B cell (primary cell): ENCODE results near the gene MRM1. TPM values are rescaled to one million over a fixed set of nuclear protein-coding genes. Genes with fewer than 3 reads are reported as not detected.

ENCODE experiments used
- ATAC-seq: fragments of 200-7000 bp; cut with Tn5 transposase; one replicate; pipeline ENCODE4 v1.10.0; 2021; ENCODE audit warnings: low read depth, mild to moderate bottlenecking, moderate number of reproducible peaks, moderate library complexity
- CTCF ChIA-PET: fragments of 350-600 bp; sonication (Branson Sonifier 250); formaldehyde crosslinking; loops from one replicate; lab custom pipeline; 2021; ENCODE audit warnings: antibody characterized with exemption, inconsistent platforms; lab: Charles Lee
- POLR2A ChIA-PET: fragments of 350-600 bp; sonication (Branson Sonifier 250); formaldehyde crosslinking; loops from one replicate; lab custom pipeline; 2021; ENCODE audit warnings: antibody characterized with exemption; lab: Charles Lee
- DNase-seq: peaks from one replicate; pipeline ENCODE4 v3.0.0; 2013
- H2AFZ ChIP-seq: 2 replicates; pipeline ENCODE4 v1.6.1; 2012; ENCODE audit warnings: mild to moderate bottlenecking, low read depth, low read length; ENCODE audit not compliant: insufficient read depth, poor library complexity, severe bottlenecking
- H3K27ac ChIP-seq, 2 donors: 1 replicate in 1 of 2; 2 replicates in 1 of 2; pipeline ENCODE4 v1.5.1; 2012 to 2013; ENCODE audit warnings: low read length in 2 of 2, mild to moderate bottlenecking in 2 of 2, moderate library complexity in 1 of 2
- H3K27me3 ChIP-seq, 4 experiments: fragments of 200-600 bp in 1 of 4; sonication (generic) in 1 of 4; replicated peaks in 1 of 4; 1 replicate in 2 of 4; 2 replicates in 2 of 4; pipeline versions ENCODE4 v1.6.1 to v1.7.0; 2013 to 2016; ENCODE audit warnings: low read length in 3 of 4, mild to moderate bottlenecking in 2 of 4, mixed read lengths in 1 of 4, moderate library complexity in 1 of 4; ENCODE audit not compliant: insufficient read depth in 4 of 4, control insufficient read depth in 3 of 4; ENCODE audit errors: control extremely low read depth in 1 of 4
- H3K36me3 ChIP-seq, 2 experiments: replicated peaks in 1 of 2; 1 replicate in 1 of 2; 2 replicates in 1 of 2; pipeline versions ENCODE4 v1.6.1 to v1.7.1; 2013; ENCODE audit warnings: low read length in 1 of 2; ENCODE audit not compliant: insufficient read depth in 2 of 2, control insufficient read depth in 1 of 2; ENCODE audit errors: control extremely low read depth in 1 of 2, extremely low read depth in 1 of 2
- H3K4me1 ChIP-seq, 2 donors: fragments of 200-600 bp in 1 of 2; sonication (generic) in 1 of 2; 1 replicate in 1 of 2; 2 replicates in 1 of 2; pipeline versions ENCODE4 v1.5.1 to v1.6.1; 2013 to 2017; ENCODE audit warnings: low read length in 2 of 2; ENCODE audit not compliant: control insufficient read depth in 2 of 2, insufficient read depth in 2 of 2
- H3K4me2 ChIP-seq: replicated peaks from 2 replicates; pipeline ENCODE3; 2012; ENCODE audit warnings: mild to moderate bottlenecking, low read depth, low read length; ENCODE audit not compliant: poor library complexity, severe bottlenecking
- H3K4me3 ChIP-seq, 5 experiments: fragments of 200-600 bp in 1 of 5; sonication (generic) in 1 of 5; 1 replicate in 3 of 5; 2 replicates in 2 of 5; pipeline versions ENCODE4 v1.5.1 to v1.7.0; 2011 to 2016; ENCODE audit warnings: low read length in 4 of 5, mild to moderate bottlenecking in 4 of 5, low read depth in 2 of 5, control low read depth in 1 of 5, moderate library complexity in 1 of 5; ENCODE audit not compliant: insufficient read depth in 1 of 5; ENCODE audit errors: control extremely low read depth in 1 of 5, extremely low read depth in 1 of 5
- H3K79me2 ChIP-seq: fragments of 200-600 bp; sonication (generic); one replicate; pipeline ENCODE4 v1.6.0; 2016; ENCODE audit warnings: low read length; ENCODE audit not compliant: control insufficient read depth, insufficient read depth
- H3K9ac ChIP-seq: fragments of 200-600 bp; sonication (generic); 2 replicates; pipeline ENCODE4 v1.6.1; 2017; ENCODE audit warnings: mild to moderate bottlenecking, low read length, moderate library complexity
- H3K9me3 ChIP-seq, 3 donors: one replicate each; pipeline versions ENCODE4 v1.6.1 to v1.7.1; 2013; ENCODE audit warnings: low read length in 2 of 3; ENCODE audit not compliant: control insufficient read depth in 2 of 3, insufficient read depth in 1 of 3; ENCODE audit errors: control extremely low read depth in 1 of 3
- H4K20me1 ChIP-seq: 2 replicates; pipeline ENCODE4 v1.6.0; 2012; ENCODE audit warnings: mild to moderate bottlenecking, low read length; ENCODE audit not compliant: insufficient read depth, control insufficient read depth, poor library complexity, severe bottlenecking
- H3K27ac Mint-ChIP-seq: one replicate; pipeline ENCODE4 v1.8.0; 2021; ENCODE audit warnings: mixed read lengths
- H3K27me3 Mint-ChIP-seq: one replicate; pipeline ENCODE4 v1.8.0; 2021; ENCODE audit warnings: mixed read lengths
- H3K4me1 Mint-ChIP-seq: one replicate; pipeline ENCODE4 v1.8.0; 2021; ENCODE audit warnings: mixed read lengths
- H3K4me3 Mint-ChIP-seq: one replicate; pipeline ENCODE4 v1.8.0; 2021; ENCODE audit warnings: mixed read lengths
- H3K9me3 Mint-ChIP-seq: one replicate; pipeline ENCODE4 v1.8.0; 2022; ENCODE audit warnings: mixed read lengths; ENCODE audit not compliant: insufficient read depth
- CTCF ChIP-seq: fragments of 200-600 bp; IDR thresholded peaks from one replicate; pipeline ENCODE4 v1.8.0; 2022; ENCODE audit warnings: antibody characterized with exemption, mild to moderate bottlenecking
- EZH2 ChIP-seq: IDR thresholded peaks from 2 replicates; pipeline ENCODE4 v1.6.1; 2012; ENCODE audit warnings: borderline replicate concordance, low read depth, mild to moderate bottlenecking, moderate library complexity, low read length; ENCODE audit not compliant: insufficient read depth, poor library complexity, severe bottlenecking
- WGBS: methylation state at CpG from one replicate; pipeline ENCODE4 v1.1.5; 2013; ENCODE audit warnings: missing lambda C conversion rate; ENCODE audit not compliant: insufficient coverage; 5-methylcytosine and 5-hydroxymethylcytosine counted together
- intact Hi-C: fragments of 100-400 bp; cut with micrococcal nuclease; formaldehyde crosslinking; loops from one replicate; pipeline ENCODE4 v1.10.0; 2022
- polyA plus RNA-seq: library from polyadenylated mRNA; depleted of rRNA; stranded (reverse); fragments of >200 nt; gene quantifications from 2 replicates; pipeline ENCODE4 v1.2.3, GENCODE V29; 2012
- total RNA-seq, 2 donors: library from RNA; stranded (reverse); fragments of 120-200 nt in 1 of 2; gene quantifications; 1 replicate in 1 of 2; 2 replicates in 1 of 2; pipeline versions ENCODE4 v1.2.3 to v1.2.4, GENCODE V29; 2013 to 2022

Gene MRM1
- total and polyA plus RNA-seq, 2 donors (not counting 1 experiment from before 2014, with no cell fraction given), result 9.1 to 14.4 TPM

DNA sequence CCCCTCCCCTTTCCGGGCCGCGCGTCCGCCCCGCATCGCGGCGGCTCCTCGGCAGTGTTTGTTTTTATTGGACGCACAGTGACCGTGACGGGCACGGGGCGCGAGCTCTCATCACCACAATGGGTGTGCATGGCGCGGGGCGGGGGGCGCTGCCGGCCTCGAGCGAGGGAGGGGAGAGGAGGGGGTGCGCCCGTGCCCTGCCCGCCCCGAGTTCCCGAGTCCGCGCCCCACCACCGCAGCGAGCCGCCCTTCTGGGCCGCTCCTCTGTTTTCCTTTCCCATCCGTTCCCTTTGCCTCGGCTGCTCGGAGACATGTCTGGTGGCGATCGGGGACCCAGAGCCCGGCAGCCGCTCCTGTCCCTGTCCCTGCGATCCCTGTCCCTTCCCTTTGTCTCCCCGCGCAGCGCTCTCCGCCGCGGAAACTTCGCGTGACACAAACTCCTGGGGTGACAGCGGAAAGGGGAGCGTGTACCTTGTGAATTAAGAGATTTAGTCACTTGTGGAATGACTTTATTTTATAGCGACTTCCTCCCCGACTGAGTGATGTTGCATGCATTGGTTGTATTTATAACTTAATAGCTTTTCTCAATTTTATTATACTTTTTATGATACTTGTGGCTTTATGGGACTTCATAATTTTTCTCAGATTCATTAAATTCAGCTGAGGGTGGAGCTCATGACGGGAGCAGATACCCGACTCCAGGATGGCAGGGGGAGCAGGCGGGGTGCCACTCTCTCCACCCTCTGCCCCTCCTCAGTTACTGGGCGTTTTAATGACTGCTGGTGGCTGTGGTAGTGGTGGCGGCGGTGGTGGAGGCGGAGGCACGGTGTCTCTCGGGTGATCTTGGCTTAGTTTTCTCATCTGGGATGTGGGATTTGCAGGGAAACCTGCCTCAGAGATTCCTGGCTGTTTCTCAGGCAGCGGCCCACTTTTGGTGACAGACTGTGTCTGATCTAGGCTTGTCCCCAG lies 40.8 kb downstream of the MRM1 start:
- peak overlapping the region; percentile 74 for H3K4me3 Mint-ChIP-seq
- peak overlapping the region; percentile 37 for H3K9ac ChIP-seq
- peak overlapping the region; percentile 0 for H2AFZ ChIP-seq
- peaks cover 12% of the 10 kb centered on the region for H3K4me1 Mint-ChIP-seq
- no peak for DNase-seq
- H4K20me1 ChIP-seq, result no peaks in the 10 kb centered on the region
- POLR2A ChIA-PET, result no interaction called here
- no peak for ATAC-seq
- H3K9me3 ChIP-seq, result peaks cover 0 to 3% (median 0%) of the 10 kb centered on the region in 3 donors
- peaks cover 0 to 73% (median 23%) of the 10 kb centered on the region in 4 experiments for H3K27me3 ChIP-seq
- H3K27ac ChIP-seq, result no peak overlapping the region
- 15% methylated on average over 39 of the region's 64 CpGs for WGBS
- CTCF ChIA-PET, result interaction anchor here (0.6 to 1.7 kb wide), 2 partner anchors 406 to 1092 kb away, joined by 3 to 6 read pairs; no protein-coding TSS in a partner anchor
- peaks cover 76% of the 10 kb centered on the region for H3K27me3 Mint-ChIP-seq
- H3K4me2 ChIP-seq, result peak overlapping the region; percentile 61
- H3K79me2 ChIP-seq, result no peaks in the 10 kb centered on the region
- H3K4me3 ChIP-seq, result peak overlapping the region in 2 of 5 experiments; percentile 17 to 19
- no peaks in the 10 kb centered on the region for H3K36me3 ChIP-seq
- intact Hi-C loops, result no loop called here
- no peaks in the 10 kb centered on the region for H3K9me3 Mint-ChIP-seq
- H3K27ac Mint-ChIP-seq, result peak overlapping the region; percentile 37
- H3K4me1 ChIP-seq, result peaks cover 10 to 12% of the 10 kb centered on the region in 2 donors
- TF ChIP-seq EZH2 (peak; percentile 42), CTCF (no peak)
